Measurements from ENCODE around the gene LCN6. TPM values are rescaled to one million over a fixed set of nuclear protein-coding genes. Genes with fewer than 3 reads are reported as not detected.

LCN6 gene
- total and polyA plus RNA-seq, 2 of the 13 experiments (the other 11 are each of a cell fraction or from before 2014, with no cell fraction given): not detected

DNA sequence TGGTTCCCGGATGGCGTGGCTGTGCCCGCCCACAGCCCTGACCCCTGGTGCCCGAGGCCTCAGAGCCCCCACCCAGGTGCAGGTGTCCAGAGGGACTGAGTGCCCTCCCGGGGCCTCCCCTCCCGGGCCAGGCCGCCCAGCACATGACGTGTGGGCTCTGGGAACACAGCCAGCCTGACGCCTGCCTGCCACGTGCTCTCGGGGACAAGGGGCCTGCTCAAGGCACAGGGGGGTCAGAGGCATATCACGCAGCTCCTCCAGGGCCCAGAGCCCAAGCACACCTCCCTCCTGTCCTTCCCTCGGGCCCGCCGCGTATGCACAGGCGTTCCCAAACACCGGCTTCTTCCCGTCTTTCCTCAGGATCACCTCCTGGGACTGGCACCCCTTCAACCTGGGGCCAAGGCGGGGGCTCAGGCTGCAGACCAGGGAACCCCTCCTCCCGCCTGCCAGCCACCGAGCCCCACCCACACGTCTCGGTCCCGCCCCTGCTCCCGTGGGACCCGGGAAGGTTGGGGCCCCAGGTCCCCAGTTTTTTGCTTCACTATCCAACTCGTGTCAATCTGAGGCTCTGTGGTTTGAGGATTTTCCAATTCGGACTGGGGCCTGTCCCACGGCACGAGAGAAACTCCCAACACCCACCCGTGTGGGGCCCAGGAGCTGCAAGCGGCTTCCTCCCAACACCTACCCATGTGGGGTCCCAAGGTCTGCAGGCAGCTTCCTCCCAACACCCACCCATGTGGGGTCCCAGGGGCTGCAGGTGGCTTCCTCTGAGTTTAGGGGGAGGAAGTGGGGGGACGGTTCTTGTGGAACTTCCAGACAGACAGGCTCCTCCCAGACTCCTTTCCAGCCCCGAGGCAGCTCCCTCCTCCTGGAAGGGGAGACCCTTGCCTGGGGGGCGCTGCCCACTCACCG, 7.1 kb downstream of the LCN6 start (continued):
- TF ChIP-seq MTF2 (CRISPR knock-in tag; IDR thresholded peaks at IDR 0.05; ENCODE audit: borderline replicate concordance): peak; percentile 51; the same call in 1 of the 2 replicates
- TF ChIP-seq ZNF563 (CRISPR knock-in tag; IDR thresholded peaks at IDR 0.05): peak; percentile 70; the same call in 1 of the 2 replicates
- peak; percentile 46; the same call in 1 of the 2 replicates for TF ChIP-seq HOXA3 (CRISPR knock-in tag; IDR thresholded peaks at IDR 0.05)
- TF ChIP-seq, protein P1, sequence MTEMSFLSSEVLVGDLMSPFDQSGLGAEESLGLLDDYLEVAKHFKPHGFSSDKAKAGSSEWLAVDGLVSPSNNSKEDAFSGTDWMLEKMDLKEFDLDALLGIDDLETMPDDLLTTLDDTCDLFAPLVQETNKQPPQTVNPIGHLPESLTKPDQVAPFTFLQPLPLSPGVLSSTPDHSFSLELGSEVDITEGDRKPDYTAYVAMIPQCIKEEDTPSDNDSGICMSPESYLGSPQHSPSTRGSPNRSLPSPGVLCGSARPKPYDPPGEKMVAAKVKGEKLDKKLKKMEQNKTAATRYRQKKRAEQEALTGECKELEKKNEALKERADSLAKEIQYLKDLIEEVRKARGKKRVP (CRISPR knock-in tag; IDR thresholded peaks at IDR 0.05): 0 out of 4 replicates have a peak, but pooled peaks of 1 of the 2 experiments have one; percentile 26
- TF ChIP-seq CAMTA2 (CRISPR knock-in tag; IDR thresholded peaks at IDR 0.05; ENCODE audit: borderline replicate concordance): no peak
- TF ChIP-seq SRSF1 (optimal IDR thresholded peaks at IDR 0.05; ENCODE audit: low read depth, low read length): no peak
- peak; percentile 82 for TF ChIP-seq HNRNPL (IDR thresholded peaks at IDR 0.05; ENCODE audit: low read depth, low read length)
- TF ChIP-seq, protein P2, sequence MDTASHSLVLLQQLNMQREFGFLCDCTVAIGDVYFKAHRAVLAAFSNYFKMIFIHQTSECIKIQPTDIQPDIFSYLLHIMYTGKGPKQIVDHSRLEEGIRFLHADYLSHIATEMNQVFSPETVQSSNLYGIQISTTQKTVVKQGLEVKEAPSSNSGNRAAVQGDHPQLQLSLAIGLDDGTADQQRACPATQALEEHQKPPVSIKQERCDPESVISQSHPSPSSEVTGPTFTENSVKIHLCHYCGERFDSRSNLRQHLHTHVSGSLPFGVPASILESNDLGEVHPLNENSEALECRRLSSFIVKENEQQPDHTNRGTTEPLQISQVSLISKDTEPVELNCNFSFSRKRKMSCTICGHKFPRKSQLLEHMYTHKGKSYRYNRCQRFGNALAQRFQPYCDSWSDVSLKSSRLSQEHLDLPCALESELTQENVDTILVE (CRISPR knock-in tag; IDR thresholded peaks at IDR 0.05): 0 out of 2 replicates have a peak, but pooled peaks have one; percentile 29
- no peak for TF ChIP-seq RAD21 (CRISPR knock-in tag; IDR thresholded peaks at IDR 0.05)
- TF ChIP-seq KDM4B (CRISPR knock-in tag; IDR thresholded peaks at IDR 0.05): no peak
- TF ChIP-seq ZNF331 (CRISPR knock-in tag; IDR thresholded peaks at IDR 0.05): peak; percentile 65; the same call in 1 of the 2 replicates
- TF ChIP-seq TOE1 (CRISPR knock-in tag; IDR thresholded peaks at IDR 0.05): no peak
- TF ChIP-seq FOXC1 (CRISPR knock-in tag; IDR thresholded peaks at IDR 0.05; ENCODE audit: borderline replicate concordance): 0 out of 2 replicates have a peak, but pooled peaks have one; percentile 69
- peak; percentile 69; the same call in 1 of the 2 replicates for TF ChIP-seq HOXA5 (CRISPR knock-in tag; IDR thresholded peaks at IDR 0.05)
- peak; percentile 62; the same call in 1 of the 2 replicates for TF ChIP-seq CCDC6 (CRISPR knock-in tag; IDR thresholded peaks at IDR 0.05)
- TF ChIP-seq RBAK (CRISPR knock-in tag; IDR thresholded peaks at IDR 0.05): no peak
- no peak for TF ChIP-seq NR2F6 (IDR thresholded peaks at IDR 0.05)
- TF ChIP-seq NR2F6 (CRISPR knock-in tag; IDR thresholded peaks at IDR 0.05): peak; percentile 67; the same call in 1 of the 2 replicates
- no peak for TF ChIP-seq ZSCAN20 (CRISPR knock-in tag; IDR thresholded peaks at IDR 0.05; ENCODE audit: borderline replicate concordance)
- no peak for TF ChIP-seq SNRNP70 (IDR thresholded peaks at IDR 0.05; ENCODE audit: low read depth, low read length)
- TF ChIP-seq STAG1 (CRISPR knock-in tag; IDR thresholded peaks at IDR 0.05): no peak
- no peak for TF ChIP-seq KLF12 (CRISPR knock-in tag; IDR thresholded peaks at IDR 0.05; ENCODE audit: borderline replicate concordance)
- peak; percentile 64; the same call in 1 of the 2 replicates for TF ChIP-seq ZNF441 (CRISPR knock-in tag; IDR thresholded peaks at IDR 0.05; ENCODE audit: borderline replicate concordance)
- TF ChIP-seq EP300 (IDR thresholded peaks at IDR 0.05; ENCODE audit: low read depth in 2 of 2, low read length in 2 of 2): no peak
- TF ChIP-seq EP300 (CRISPR knock-in tag; IDR thresholded peaks at IDR 0.05; ENCODE audit: borderline replicate concordance): 0 out of 2 replicates have a peak, but pooled peaks have one; percentile 48
- TF ChIP-seq NCOA2 (CRISPR knock-in tag; IDR thresholded peaks at IDR 0.05): peak; percentile 47; the same call in 1 of the 2 replicates
- peak; percentile 83 for TF ChIP-seq SALL1 (CRISPR knock-in tag; IDR thresholded peaks at IDR 0.05)
- TF ChIP-seq SP5 (CRISPR knock-in tag; IDR thresholded peaks at IDR 0.05; ENCODE audit: borderline replicate concordance, low read depth): peak; percentile 44; the same call in 1 of the 2 replicates
- TF ChIP-seq ZNF879 (CRISPR knock-in tag; IDR thresholded peaks at IDR 0.05): 0 out of 2 replicates have a peak, but pooled peaks have one; percentile 28
- peak; percentile 71; the same call in 1 of the 2 replicates for TF ChIP-seq ZNF747 (CRISPR knock-in tag; IDR thresholded peaks at IDR 0.05; ENCODE audit: borderline replicate concordance)
- no peak for TF ChIP-seq NR3C1 (CRISPR knock-in tag; IDR thresholded peaks at IDR 0.05)
